Ascending aorta (tissue), 2 donors: ENCODE data around the gene GRK5. TPM values are rescaled to one million over a fixed set of nuclear protein-coding genes. Genes with fewer than 3 reads are reported as not detected.

ENCODE experiments used
- DNase-seq, 2 donors: peaks; one replicate each; pipeline ENCODE4 v3.0.0-alpha.2; 2019; ENCODE audit warnings: low spot score in 2 of 2
- H3K27ac ChIP-seq, 2 donors: fragments of 200-600 bp; sonication (generic); one replicate each; pipeline ENCODE4 v1.5.1; 2016 to 2017; ENCODE audit warnings: mild to moderate bottlenecking in 1 of 2
- H3K27me3 ChIP-seq: fragments of 200-600 bp; sonication (generic); one replicate; pipeline ENCODE4 v1.5.1; 2017
- H3K36me3 ChIP-seq, 2 donors: fragments of 200-600 bp; sonication (generic); one replicate each; pipeline ENCODE4 v1.5.1; 2016
- H3K4me1 ChIP-seq, 2 donors: fragments of 200-600 bp; sonication (generic); one replicate each; pipeline ENCODE4 v1.5.1; 2016 to 2017; ENCODE audit warnings: mild to moderate bottlenecking in 1 of 2
- H3K4me3 ChIP-seq, 2 donors: fragments of 200-600 bp; sonication (generic); one replicate each; pipeline ENCODE4 v1.5.1; 2016 to 2017; ENCODE audit warnings: mild to moderate bottlenecking in 1 of 2
- H3K9me3 ChIP-seq, 2 donors: fragments of 200-600 bp; sonication (generic); one replicate each; pipeline ENCODE4 v1.5.1; 2016
- intact Hi-C: fragments of 100-400 bp; cut with DNase I; formaldehyde crosslinking; loops from one replicate; pipeline ENCODE4 v1.15.1; 2023
- total RNA-seq: library from RNA; depleted of rRNA; stranded (reverse); fragments of >200 nt; gene quantifications from one replicate; pipeline ENCODE4 v1.1.0, GENCODE V29; 2016
- TF ChIP-seq, protein P1 (sequence below), 3 experiments: fragments of 200-600 bp in 2 of 3; fragments of 450-650 bp in 1 of 3; sonication (generic) in 2 of 3; IDR thresholded peaks; one replicate each; pipeline ENCODE4 v1.5.1; 2016 to 2019; ENCODE audit warnings: antibody characterized with exemption in 3 of 3, mild to moderate bottlenecking in 1 of 3, moderate library complexity in 1 of 3

GRK5 gene
- total RNA-seq, 1 donor from 2014 or later, result 75.5 TPM

- intact Hi-C loops, result no loop called here
- TF ChIP-seq, protein P1, sequence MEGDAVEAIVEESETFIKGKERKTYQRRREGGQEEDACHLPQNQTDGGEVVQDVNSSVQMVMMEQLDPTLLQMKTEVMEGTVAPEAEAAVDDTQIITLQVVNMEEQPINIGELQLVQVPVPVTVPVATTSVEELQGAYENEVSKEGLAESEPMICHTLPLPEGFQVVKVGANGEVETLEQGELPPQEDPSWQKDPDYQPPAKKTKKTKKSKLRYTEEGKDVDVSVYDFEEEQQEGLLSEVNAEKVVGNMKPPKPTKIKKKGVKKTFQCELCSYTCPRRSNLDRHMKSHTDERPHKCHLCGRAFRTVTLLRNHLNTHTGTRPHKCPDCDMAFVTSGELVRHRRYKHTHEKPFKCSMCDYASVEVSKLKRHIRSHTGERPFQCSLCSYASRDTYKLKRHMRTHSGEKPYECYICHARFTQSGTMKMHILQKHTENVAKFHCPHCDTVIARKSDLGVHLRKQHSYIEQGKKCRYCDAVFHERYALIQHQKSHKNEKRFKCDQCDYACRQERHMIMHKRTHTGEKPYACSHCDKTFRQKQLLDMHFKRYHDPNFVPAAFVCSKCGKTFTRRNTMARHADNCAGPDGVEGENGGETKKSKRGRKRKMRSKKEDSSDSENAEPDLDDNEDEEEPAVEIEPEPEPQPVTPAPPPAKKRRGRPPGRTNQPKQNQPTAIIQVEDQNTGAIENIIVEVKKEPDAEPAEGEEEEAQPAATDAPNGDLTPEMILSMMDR (IDR thresholded peaks at IDR 0.05), result no peak
- Histone ChIP-seq H3K4me1 (peaks cover 23 to 43% of the 10 kb centered on the region in 2 donors), H3K36me3 (no peaks in the 10 kb centered on the region), H3K27ac (peak overlapping the region; percentile 50 to 71), H3K4me3 (no peak overlapping the region), H3K9me3 (peaks cover 0 to 4% of the 10 kb centered on the region in 2 donors), H3K27me3 (no peaks in the 10 kb centered on the region)
- DNase-seq, result no peak
These were observed 146.1 kb downstream of the GRK5 start for GRCh38 chr10:119353421-119353820.

- H3K27me3 ChIP-seq, result no peaks in the 10 kb centered on the region
- H3K36me3 ChIP-seq, result no peaks in the 10 kb centered on the region
- H3K9me3 ChIP-seq, result peaks cover 0 to 4% of the 10 kb centered on the region in 2 donors
- no peak for DNase-seq
- TF ChIP-seq, protein P1 (IDR thresholded peaks at IDR 0.05), result peak in 1 of 3 experiments; percentile 36
- H3K4me3 ChIP-seq, result no peak overlapping the region
- intact Hi-C loops, result no loop called here
- peaks cover 16 to 23% of the 10 kb centered on the region in 2 donors for H3K4me1 ChIP-seq
- no peak overlapping the region for H3K27ac ChIP-seq
These were observed 148.6 kb downstream of the GRK5 start for GRCh38 chr10:119355930-119356329.

GRCh38 chr10:119357412-119358151 is 150.2 kb downstream of the GRK5 start:
- intact Hi-C loops, result no loop called here
- TF ChIP-seq, protein P1 (IDR thresholded peaks at IDR 0.05), result no peak
- Histone ChIP-seq H3K4me3 (no peak overlapping the region), H3K27me3 (no peaks in the 10 kb centered on the region), H3K4me1 (peaks cover 16 to 24% of the 10 kb centered on the region in 2 donors), H3K36me3 (no peaks in the 10 kb centered on the region), H3K27ac (no peak overlapping the region), H3K9me3 (peaks cover 0 to 4% of the 10 kb centered on the region in 2 donors)
- DNase-seq, result no peak

DNA sequence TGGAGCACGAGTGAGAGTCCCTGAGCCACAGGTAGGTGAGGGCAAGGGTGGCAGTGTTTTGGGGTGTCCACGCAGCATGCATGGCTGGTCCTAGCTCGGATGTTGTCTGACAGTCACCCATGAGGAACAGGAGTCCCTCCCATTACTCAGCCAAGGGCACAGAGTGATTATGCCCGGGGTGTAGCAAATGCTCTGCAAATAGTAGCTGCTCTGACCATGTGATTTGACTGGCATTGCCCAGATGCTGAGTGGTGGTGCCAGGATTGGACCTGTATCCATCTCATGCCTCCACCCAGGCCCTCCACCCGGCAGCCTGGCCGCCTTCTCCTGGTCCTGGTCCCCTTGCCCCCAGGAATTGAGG is 150.8 kb downstream of the GRK5 start:
- H3K27me3 ChIP-seq, result no peaks in the 10 kb centered on the region
- intact Hi-C loops, result no loop called here
- peaks cover 0 to 4% of the 10 kb centered on the region in 2 donors for H3K9me3 ChIP-seq
- no peak for DNase-seq
- peak overlapping the region in 1 of 2 donors; percentile 7 for H3K27ac ChIP-seq
- no peaks in the 10 kb centered on the region for H3K36me3 ChIP-seq
- TF ChIP-seq, protein P1 (IDR thresholded peaks at IDR 0.05), result no peak
- no peak overlapping the region for H3K4me3 ChIP-seq
- peaks cover 16 to 20% of the 10 kb centered on the region in 2 donors for H3K4me1 ChIP-seq

DNA sequence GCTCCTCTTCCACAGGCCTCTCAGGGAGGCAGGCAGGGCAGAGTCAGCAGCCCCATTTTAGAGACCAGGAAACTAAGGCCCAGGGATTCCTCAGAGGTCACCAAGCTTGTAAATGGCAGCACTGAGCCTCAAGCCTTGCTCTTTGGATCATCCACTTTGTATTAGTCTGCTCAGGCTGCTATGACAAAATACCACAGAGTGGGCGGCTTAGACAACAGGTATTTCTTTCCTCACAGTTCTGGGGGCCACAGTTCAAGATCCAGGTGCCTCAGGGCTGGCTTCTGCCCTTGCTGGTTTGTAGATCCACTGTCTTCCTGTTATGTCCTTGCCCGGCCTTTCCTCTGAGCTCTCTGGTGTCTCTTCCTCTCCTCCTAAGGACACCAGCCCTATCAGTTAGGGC is 151.2 kb downstream of the GRK5 start:
- intact Hi-C loops, result no loop called here
- H3K36me3 ChIP-seq, result no peaks in the 10 kb centered on the region
- H3K27ac ChIP-seq, result peak overlapping the region in 1 of 2 donors; percentile 7
- H3K9me3 ChIP-seq, result peaks cover 0 to 4% of the 10 kb centered on the region in 2 donors
- no peak overlapping the region for H3K4me3 ChIP-seq
- no peak for DNase-seq
- TF ChIP-seq, protein P1 (IDR thresholded peaks at IDR 0.05), result no peak
- H3K4me1 ChIP-seq, result peaks cover 15 to 16% of the 10 kb centered on the region in 2 donors
- H3K27me3 ChIP-seq, result no peaks in the 10 kb centered on the region
